ENCODE measurements around the gene RAPGEF5. TPM values are rescaled to one million over a fixed set of nuclear protein-coding genes. Genes with fewer than 3 reads are reported as not detected.

RAPGEF5 gene
- total RNA-seq, 2 donors from 2014 or later = 0.10 to 0.85 TPM

GRCh38 chr7:22351329-22351692 lies 5.6 kb downstream of the RAPGEF5 start:
- no peaks in the 10 kb centered on the region for H3K9me3 ChIP-seq (ENCODE audit: control insufficient read depth, low read length, poor library complexity, severe bottlenecking)
- H3K4me1 Mint-ChIP-seq = no peaks in the 10 kb centered on the region
- no peaks in the 10 kb centered on the region for H3K36me3 Mint-ChIP-seq (ENCODE audit: low read depth)
- peaks cover 23% of the 10 kb centered on the region for H3K27me3 Mint-ChIP-seq
- ATAC-seq (no peak), DNase-seq (no peak)
- no peak overlapping the region for H3K4me3 Mint-ChIP-seq
- no peak overlapping the region for H3K27ac Mint-ChIP-seq

GRCh38 chr7:22350466-22351328 lies 6.3 kb downstream of the RAPGEF5 start:
- Mint-ChIP-seq H3K36me3 (ENCODE audit: low read depth) (no peaks in the 10 kb centered on the region), H3K27me3 (peaks cover 29% of the 10 kb centered on the region), H3K4me1 (no peaks in the 10 kb centered on the region), H3K4me3 (no peak overlapping the region), H3K27ac (no peak overlapping the region)
- no peaks in the 10 kb centered on the region for H3K9me3 ChIP-seq (ENCODE audit: control insufficient read depth, low read length, poor library complexity, severe bottlenecking)
- DNase-seq (no peak), ATAC-seq (no peak)

- Mint-ChIP-seq H3K36me3 (ENCODE audit: low read depth) (no peaks in the 10 kb centered on the region), H3K27ac (no peak overlapping the region), H3K4me3 (no peak overlapping the region), H3K4me1 (no peaks in the 10 kb centered on the region), H3K27me3 (peaks cover 14% of the 10 kb centered on the region)
- DNase-seq (no peak), ATAC-seq (no peak)
- no peaks in the 10 kb centered on the region for H3K9me3 ChIP-seq (ENCODE audit: control insufficient read depth, low read length, poor library complexity, severe bottlenecking)
Observed at GRCh38 chr7:22348379-22348778, 8.6 kb downstream of the RAPGEF5 start.

GRCh38 chr7:22346383-22347107 lies 10.4 kb downstream of the RAPGEF5 start:
- no peaks in the 10 kb centered on the region for H3K4me1 Mint-ChIP-seq
- no peaks in the 10 kb centered on the region for H3K9me3 ChIP-seq (ENCODE audit: control insufficient read depth, low read length, poor library complexity, severe bottlenecking)
- H3K4me3 Mint-ChIP-seq = no peak overlapping the region
- no peaks in the 10 kb centered on the region for H3K36me3 Mint-ChIP-seq (ENCODE audit: low read depth)
- DNase-seq (no peak), ATAC-seq (no peak)
- no peak overlapping the region for H3K27ac Mint-ChIP-seq
- H3K27me3 Mint-ChIP-seq = peaks cover 14% of the 10 kb centered on the region

- Mint-ChIP-seq H3K36me3 (ENCODE audit: low read depth) (no peaks in the 10 kb centered on the region), H3K27me3 (peaks cover 14% of the 10 kb centered on the region), H3K27ac (no peak overlapping the region), H3K4me3 (no peak overlapping the region), H3K4me1 (no peaks in the 10 kb centered on the region)
- DNase-seq (no peak), ATAC-seq (no peak)
- no peaks in the 10 kb centered on the region for H3K9me3 ChIP-seq (ENCODE audit: control insufficient read depth, low read length, poor library complexity, severe bottlenecking)
Observed at GRCh38 chr7:22344655-22345054, 12.3 kb downstream of the RAPGEF5 start.

GRCh38 chr7:22343612-22344011 lies 13.3 kb downstream of the RAPGEF5 start:
- H3K4me1 Mint-ChIP-seq = no peaks in the 10 kb centered on the region
- no peak overlapping the region for H3K4me3 Mint-ChIP-seq
- no peaks in the 10 kb centered on the region for H3K36me3 Mint-ChIP-seq (ENCODE audit: low read depth)
- peaks cover 19% of the 10 kb centered on the region for H3K27me3 Mint-ChIP-seq
- DNase-seq (no peak), ATAC-seq (no peak)
- no peak overlapping the region for H3K27ac Mint-ChIP-seq
- H3K9me3 ChIP-seq (ENCODE audit: control insufficient read depth, low read length, poor library complexity, severe bottlenecking) = no peaks in the 10 kb centered on the region

- Mint-ChIP-seq H3K36me3 (ENCODE audit: low read depth) (no peaks in the 10 kb centered on the region), H3K27ac (no peak overlapping the region), H3K4me3 (no peak overlapping the region), H3K27me3 (peaks cover 18% of the 10 kb centered on the region), H3K4me1 (no peaks in the 10 kb centered on the region)
- ATAC-seq (no peak), DNase-seq (no peak)
- H3K9me3 ChIP-seq (ENCODE audit: control insufficient read depth, low read length, poor library complexity, severe bottlenecking) = no peaks in the 10 kb centered on the region
Observed at GRCh38 chr7:22343071-22343470, 13.9 kb downstream of the RAPGEF5 start.

- Mint-ChIP-seq H3K4me1 (peaks cover 4% of the 10 kb centered on the region), H3K27ac (no peak overlapping the region)
- no peaks in the 10 kb centered on the region for H3K9me3 ChIP-seq (ENCODE audit: control insufficient read depth, low read length, poor library complexity, severe bottlenecking)
Observed at GRCh38 chr7:22339725-22340390, 17.1 kb downstream of the RAPGEF5 start.

GRCh38 chr7:22338877-22339276 lies 18.1 kb downstream of the RAPGEF5 start:
- Mint-ChIP-seq H3K4me1 (peaks cover 4% of the 10 kb centered on the region), H3K36me3 (ENCODE audit: low read depth) (no peaks in the 10 kb centered on the region), H3K4me3 (no peak overlapping the region), H3K27me3 (peaks cover 27% of the 10 kb centered on the region), H3K27ac (no peak overlapping the region)
- no peaks in the 10 kb centered on the region for H3K9me3 ChIP-seq (ENCODE audit: control insufficient read depth, low read length, poor library complexity, severe bottlenecking)
- no peak for ATAC-seq
- DNase-seq = no peak

More at GRCh38 chr7:22339725-22340390, 17.1 kb downstream of the RAPGEF5 start:
- Mint-ChIP-seq H3K27me3 (peaks cover 19% of the 10 kb centered on the region), H3K4me3 (no peak overlapping the region), H3K36me3 (ENCODE audit: low read depth) (no peaks in the 10 kb centered on the region)
- ATAC-seq (no peak), DNase-seq (no peak)

GRCh38 chr7:22338411-22338810 lies 18.5 kb downstream of the RAPGEF5 start:
- Mint-ChIP-seq H3K36me3 (ENCODE audit: low read depth) (no peaks in the 10 kb centered on the region), H3K4me1 (peaks cover 4% of the 10 kb centered on the region), H3K27me3 (peaks cover 32% of the 10 kb centered on the region), H3K4me3 (no peak overlapping the region), H3K27ac (no peak overlapping the region)
- DNase-seq (no peak), ATAC-seq (no peak)
- H3K9me3 ChIP-seq (ENCODE audit: control insufficient read depth, low read length, poor library complexity, severe bottlenecking) = no peaks in the 10 kb centered on the region

- Mint-ChIP-seq H3K4me3 (no peak overlapping the region), H3K27me3 (peaks cover 38% of the 10 kb centered on the region), H3K27ac (no peak overlapping the region), H3K4me1 (peaks cover 4% of the 10 kb centered on the region), H3K36me3 (ENCODE audit: low read depth) (no peaks in the 10 kb centered on the region)
- ATAC-seq (no peak), DNase-seq (no peak)
- no peaks in the 10 kb centered on the region for H3K9me3 ChIP-seq (ENCODE audit: control insufficient read depth, low read length, poor library complexity, severe bottlenecking)
Observed at GRCh38 chr7:22333680-22334141, 23.2 kb downstream of the RAPGEF5 start.

GRCh38 chr7:22332461-22332870 lies 24.5 kb downstream of the RAPGEF5 start:
- H3K36me3 Mint-ChIP-seq (ENCODE audit: low read depth) = no peaks in the 10 kb centered on the region
- peaks cover 4% of the 10 kb centered on the region for H3K4me1 Mint-ChIP-seq

GRCh38 chr7:22331704-22332103 lies 25.2 kb downstream of the RAPGEF5 start:
- no peak for ATAC-seq
- H3K36me3 Mint-ChIP-seq (ENCODE audit: low read depth) = no peaks in the 10 kb centered on the region
- H3K27ac Mint-ChIP-seq = no peak overlapping the region
- no peak overlapping the region for H3K4me3 Mint-ChIP-seq
- no peaks in the 10 kb centered on the region for H3K9me3 ChIP-seq (ENCODE audit: control insufficient read depth, low read length, poor library complexity, severe bottlenecking)
- H3K27me3 Mint-ChIP-seq = peaks cover 44% of the 10 kb centered on the region
- peaks cover 4% of the 10 kb centered on the region for H3K4me1 Mint-ChIP-seq
- DNase-seq = no peak

More at GRCh38 chr7:22332461-22332870, 24.5 kb downstream of the RAPGEF5 start:
- H3K9me3 ChIP-seq (ENCODE audit: control insufficient read depth, low read length, poor library complexity, severe bottlenecking) = no peaks in the 10 kb centered on the region
- no peak for ATAC-seq
- H3K27me3 Mint-ChIP-seq = peaks cover 42% of the 10 kb centered on the region
- no peak overlapping the region for H3K27ac Mint-ChIP-seq
- no peak overlapping the region for H3K4me3 Mint-ChIP-seq
- DNase-seq = no peak

Data from T-helper 17 cell (primary cell).